ENCODE data around the gene IRAK4. TPM values are rescaled to one million over a fixed set of nuclear protein-coding genes. Genes with fewer than 3 reads are reported as not detected.

Gene IRAK4
- polyA plus RNA-seq, 2 of the 4 experiments (the other 2 are of a cell fraction): 7.1 to 18.4 TPM

- ATAC-seq (peak; percentile 39 to 47), FAIRE-seq (no peak), DNase-seq (ENCODE audit: low read depth in 1 of 2, low spot score in 1 of 2) (peak in 1 of 2 experiments; percentile 29)
- ChIA-PET CTCF (interaction anchor here (1.1 to 2.5 kb wide), 3 partner anchors 48 to 76 kb away, joined by 3 to 9 read pairs (median 4); no protein-coding TSS in a partner anchor), POLR2A (interaction anchor here (0.9 to 3.2 kb wide), 4 partner anchors 12 to 76 kb away, joined by 3 to 34 read pairs (median 4); partner anchors contain the start of gene TWF1)
- no peaks in the 10 kb centered on the region for H3K9me3 ChIP-seq
- TF ChIP-seq USF2 (IDR thresholded peaks at IDR 0.05) (no peak), RCOR1 (IDR thresholded peaks at IDR 0.05; ENCODE audit: low read depth, low read length) (no peak), NFE2L2 (conservative IDR thresholded peaks at IDR 0.05; ENCODE audit: low read length) (no peak), HOXB13 (CRISPR knock-in tag; IDR thresholded peaks at IDR 0.05; ENCODE audit: low read depth) (no peak), MAZ (IDR thresholded peaks at IDR 0.05; ENCODE audit: borderline replicate concordance, low read depth, low read length) (no peak), CTCF (IDR thresholded peaks at IDR 0.05) (no peak), CBX2 (IDR thresholded peaks at IDR 0.05; ENCODE audit: borderline replicate concordance, low read depth) (no peak), RFX5 (IDR thresholded peaks at IDR 0.05) (no peak), EP300 (IDR thresholded peaks at IDR 0.05) (no peak), BHLHE40 (IDR thresholded peaks at IDR 0.05; ENCODE audit: low read depth, low read length) (no peak), FOSB (CRISPR knock-in tag; IDR thresholded peaks at IDR 0.05) (no peak), EHF (CRISPR knock-in tag; IDR thresholded peaks at IDR 0.05) (no peak), RNF2 (IDR thresholded peaks at IDR 0.05; ENCODE audit: borderline replicate concordance, low read depth) (no peak), TFCP2L1 (CRISPR knock-in tag; IDR thresholded peaks at IDR 0.05) (no peak), NPAS2 (CRISPR knock-in tag; IDR thresholded peaks at IDR 0.05; ENCODE audit: borderline replicate concordance) (no peak), GATA3 (IDR thresholded peaks at IDR 0.05; ENCODE audit: borderline replicate concordance) (no peak), HMGXB4 (CRISPR knock-in tag; IDR thresholded peaks at IDR 0.05; ENCODE audit: borderline replicate concordance) (no peak), HOXB5 (CRISPR knock-in tag; IDR thresholded peaks at IDR 0.05) (no peak), FOXS1 (CRISPR knock-in tag; IDR thresholded peaks at IDR 0.05) (no peak)
- WGBS (ENCODE audit: missing lambda C conversion rate): 45% methylated on average over 6 of the region's 6 CpGs
- peak overlapping the region; percentile 84 for H3K4me2 ChIP-seq
- peak overlapping the region; percentile 75 to 98 for H3K27ac ChIP-seq
- H3K4me1 ChIP-seq: peaks cover 10% of the 10 kb centered on the region; the same call in 2 of the 3 replicates
- H3K4me3 ChIP-seq: peak overlapping the region; percentile 59
Observed at GRCh38 chr12:43835264-43835655, 76.5 kb downstream of the IRAK4 start.

- ChIA-PET POLR2A (interaction anchor here (0.9 to 3.2 kb wide), 4 partner anchors 12 to 77 kb away, joined by 3 to 34 read pairs (median 4); partner anchors contain the start of gene TWF1), CTCF (interaction anchor here (1.1 to 2.5 kb wide), 2 partner anchors 47 to 77 kb away, joined by 3 to 9 read pairs; no protein-coding TSS in a partner anchor)
- ATAC-seq (peak; percentile 85 to 89), FAIRE-seq (no peak), DNase-seq (ENCODE audit: low read depth in 1 of 2, low spot score in 1 of 2) (peak; percentile 48 to 52)
- Histone ChIP-seq H3K4me3 (peak within 1 kb of the TSS; percentile 59), H3K4me1 (peaks cover 10% of the 10 kb centered on the region; the same call in 2 of the 3 replicates), H3K4me2 (peak within 1 kb of the TSS; percentile 84), H3K9me3 (no peaks in the 10 kb centered on the region), H3K27ac (peak within 1 kb of the TSS; percentile 75 to 98)
- WGBS (ENCODE audit: missing lambda C conversion rate): 2% methylated on average over 46 of the region's 103 CpGs
- peak; percentile 53 for TF ChIP-seq PHF8 (IDR thresholded peaks at IDR 0.05; ENCODE audit: borderline replicate concordance, low read depth)
- TF ChIP-seq POLR2A (IDR thresholded peaks at IDR 0.05; ENCODE audit: low read length): peak; percentile 77
- TF ChIP-seq TFCP2L1 (CRISPR knock-in tag; IDR thresholded peaks at IDR 0.05): no peak
- TF ChIP-seq ZNF302 (CRISPR knock-in tag; IDR thresholded peaks at IDR 0.05): no peak
- TF ChIP-seq FOXS1 (CRISPR knock-in tag; IDR thresholded peaks at IDR 0.05): no peak
- TF ChIP-seq MAX (IDR thresholded peaks at IDR 0.05): peak; percentile 82
- TF ChIP-seq BHLHE40 (IDR thresholded peaks at IDR 0.05; ENCODE audit: low read depth, low read length): no peak
- TF ChIP-seq ATOH8 (CRISPR knock-in tag; IDR thresholded peaks at IDR 0.05; ENCODE audit: low read depth): no peak
- TF ChIP-seq E2F6 (IDR thresholded peaks at IDR 0.05; ENCODE audit: borderline replicate concordance, low read depth): peak; percentile 72
- TF ChIP-seq BCL3 (IDR thresholded peaks at IDR 0.05): peak; percentile 35; the same call in 1 of the 3 replicates
- TF ChIP-seq JUN (IDR thresholded peaks at IDR 0.05): peak in 1 of 2 experiments; percentile 72; a peak in 3 of 5 replicates
- TF ChIP-seq GATA3 (IDR thresholded peaks at IDR 0.05; ENCODE audit: borderline replicate concordance): peak; percentile 17; the same call in 1 of the 2 replicates
- peak; percentile 51; the same call in 1 of the 2 replicates for TF ChIP-seq MYC (IDR thresholded peaks at IDR 0.05; ENCODE audit: borderline replicate concordance, low read length)
Observed at GRCh38 chr12:43835656-43836474, 77.1 kb downstream of the IRAK4 start, which contains the start of gene TMEM117. TSS of gene TMEM117 (plus strand) at chr12:43836081.

All from A549 (cell line).